ENCODE data around the gene MCTP1. TPM values are rescaled to one million over a fixed set of nuclear protein-coding genes. Genes with fewer than 3 reads are reported as not detected.

Gene MCTP1
- total and polyA plus RNA-seq, 2 experiments from 2014 or later: 0.23 TPM; not detected in 1

GRCh38 chr5:95317687-95318086, 32.8 kb upstream of the MCTP1 start:
- in situ Hi-C loops (cut with MboI): no loop called here
- no peak overlapping the region for H2AFZ ChIP-seq
- H3K9me2 ChIP-seq (ENCODE audit: insufficient read depth): no peaks in the 10 kb centered on the region
- no peaks in the 10 kb centered on the region for H3F3A ChIP-seq (ENCODE audit: insufficient read depth)
- no peak overlapping the region for H3K9ac ChIP-seq
- H3K36me3 ChIP-seq (ENCODE audit: low read depth): no peaks in the 10 kb centered on the region
- no peaks in the 10 kb centered on the region for H3K79me2 ChIP-seq (ENCODE audit: insufficient read depth)
- no peaks in the 10 kb centered on the region for H3K4me1 ChIP-seq (ENCODE audit: insufficient read depth)
- no peak overlapping the region for H3K4me2 ChIP-seq (ENCODE audit: unreplicated experiment)
- H3K9me3 ChIP-seq (ENCODE audit: low read depth): no peaks in the 10 kb centered on the region
- no peak for DNase-seq
- no peak overlapping the region for H3K27ac ChIP-seq
- H3K4me3 ChIP-seq: no peak overlapping the region
- peaks cover 5% of the 10 kb centered on the region; the same call in 1 of the 2 replicates for H3K27me3 ChIP-seq (replicated peaks; ENCODE audit: insufficient read depth)
- WGBS, 2 experiments (ENCODE audit: low coverage in 1 of 2, low lambda C conversion rate in 2 of 2, missing lambda C conversion rate in 2 of 2): 0 to 3% methylated on average over 4 of the region's 4 CpGs
- TF ChIP-seq EZH2phosphoT487 (IDR thresholded peaks at IDR 0.05; ENCODE audit: insufficient read depth, low read depth) (no peak), EZH2 (IDR thresholded peaks at IDR 0.05; ENCODE audit: insufficient read depth, poor library complexity, severe bottlenecking) (no peak)
- H4K20me1 ChIP-seq (ENCODE audit: insufficient read depth): no peaks in the 10 kb centered on the region

GRCh38 chr5:95317085-95317484, 32.2 kb upstream of the MCTP1 start:
- DNase-seq: no peak
- Histone ChIP-seq H2AFZ (no peak overlapping the region), H3K4me3 (no peak overlapping the region), H3F3A (ENCODE audit: insufficient read depth) (no peaks in the 10 kb centered on the region), H3K9ac (no peak overlapping the region), H3K36me3 (ENCODE audit: low read depth) (no peaks in the 10 kb centered on the region), H4K20me1 (ENCODE audit: insufficient read depth) (no peaks in the 10 kb centered on the region), H3K27me3 (replicated peaks; ENCODE audit: insufficient read depth) (0 out of 2 replicates have a peak, but pooled peaks cover 5% of the 10 kb centered on the region), H3K9me3 (ENCODE audit: low read depth) (no peaks in the 10 kb centered on the region), H3K4me2 (ENCODE audit: unreplicated experiment) (no peak overlapping the region), H3K4me1 (ENCODE audit: insufficient read depth) (no peaks in the 10 kb centered on the region), H3K79me2 (ENCODE audit: insufficient read depth) (no peaks in the 10 kb centered on the region), H3K9me2 (ENCODE audit: insufficient read depth) (no peaks in the 10 kb centered on the region), H3K27ac (no peak overlapping the region)
- in situ Hi-C loops (cut with MboI): no loop called here
- 42 to 47% methylated on average over 2 of the region's 2 CpGs for WGBS, 2 experiments (ENCODE audit: low coverage in 1 of 2, low lambda C conversion rate in 2 of 2, missing lambda C conversion rate in 2 of 2)
- TF ChIP-seq EZH2 (IDR thresholded peaks at IDR 0.05; ENCODE audit: insufficient read depth, poor library complexity, severe bottlenecking) (no peak), EZH2phosphoT487 (IDR thresholded peaks at IDR 0.05; ENCODE audit: insufficient read depth, low read depth) (no peak)

- no peak for DNase-seq
- H3F3A ChIP-seq (ENCODE audit: insufficient read depth): no peaks in the 10 kb centered on the region
- H3K9me3 ChIP-seq (ENCODE audit: low read depth): no peaks in the 10 kb centered on the region
- H3K9me2 ChIP-seq (ENCODE audit: insufficient read depth): no peaks in the 10 kb centered on the region
- H3K4me3 ChIP-seq: no peak overlapping the region
- no peaks in the 10 kb centered on the region for H3K36me3 ChIP-seq (ENCODE audit: low read depth)
- no peak for TF ChIP-seq EZH2phosphoT487 (IDR thresholded peaks at IDR 0.05; ENCODE audit: insufficient read depth, low read depth)
- no peak for TF ChIP-seq EZH2 (IDR thresholded peaks at IDR 0.05; ENCODE audit: insufficient read depth, poor library complexity, severe bottlenecking)
- no peak overlapping the region for H2AFZ ChIP-seq
- no peak overlapping the region for H3K4me2 ChIP-seq (ENCODE audit: unreplicated experiment)
- no peaks in the 10 kb centered on the region for H3K4me1 ChIP-seq (ENCODE audit: insufficient read depth)
- WGBS, 2 experiments (ENCODE audit: low coverage in 1 of 2, low lambda C conversion rate in 2 of 2, missing lambda C conversion rate in 2 of 2): 34 to 45% methylated on average over 2 of the region's 2 CpGs
- no peak overlapping the region for H3K9ac ChIP-seq
- no peaks in the 10 kb centered on the region for H4K20me1 ChIP-seq (ENCODE audit: insufficient read depth)
- no peak overlapping the region for H3K27ac ChIP-seq
- no peaks in the 10 kb centered on the region for H3K27me3 ChIP-seq (replicated peaks; ENCODE audit: insufficient read depth)
- in situ Hi-C loops (cut with MboI): no loop called here
- H3K79me2 ChIP-seq (ENCODE audit: insufficient read depth): no peaks in the 10 kb centered on the region
Observed at GRCh38 chr5:95304711-95305110, 19.8 kb upstream of the MCTP1 start.

GRCh38 chr5:95298651-95299050, 13.8 kb upstream of the MCTP1 start:
- H3F3A ChIP-seq (ENCODE audit: insufficient read depth): no peaks in the 10 kb centered on the region
- no peaks in the 10 kb centered on the region for H3K9me2 ChIP-seq (ENCODE audit: insufficient read depth)
- no peak overlapping the region for H3K4me3 ChIP-seq
- no peaks in the 10 kb centered on the region for H3K36me3 ChIP-seq (ENCODE audit: low read depth)
- DNase-seq: no peak
- no peak overlapping the region for H3K4me2 ChIP-seq (ENCODE audit: unreplicated experiment)
- no peak overlapping the region for H3K9ac ChIP-seq
- in situ Hi-C loops (cut with MboI): no loop called here
- no peak for TF ChIP-seq EZH2 (IDR thresholded peaks at IDR 0.05; ENCODE audit: insufficient read depth, poor library complexity, severe bottlenecking)
- no peak for TF ChIP-seq EZH2phosphoT487 (IDR thresholded peaks at IDR 0.05; ENCODE audit: insufficient read depth, low read depth)
- WGBS, 2 experiments (ENCODE audit: low coverage in 1 of 2, low lambda C conversion rate in 2 of 2, missing lambda C conversion rate in 2 of 2): 26 to 29% methylated on average over 1 of the region's 1 CpG
- no peaks in the 10 kb centered on the region for H3K79me2 ChIP-seq (ENCODE audit: insufficient read depth)
- H2AFZ ChIP-seq: no peak overlapping the region
- no peak overlapping the region for H3K27ac ChIP-seq
- no peaks in the 10 kb centered on the region for H3K4me1 ChIP-seq (ENCODE audit: insufficient read depth)
- H3K27me3 ChIP-seq (replicated peaks; ENCODE audit: insufficient read depth): 0 out of 2 replicates have a peak, but pooled peaks cover 12% of the 10 kb centered on the region
- H3K9me3 ChIP-seq (ENCODE audit: low read depth): no peaks in the 10 kb centered on the region
- no peaks in the 10 kb centered on the region for H4K20me1 ChIP-seq (ENCODE audit: insufficient read depth)

GRCh38 chr5:95296291-95296690, 11.4 kb upstream of the MCTP1 start:
- Histone ChIP-seq H3F3A (ENCODE audit: insufficient read depth) (no peaks in the 10 kb centered on the region), H3K4me2 (ENCODE audit: unreplicated experiment) (no peak overlapping the region), H3K4me1 (ENCODE audit: insufficient read depth) (no peaks in the 10 kb centered on the region), H3K4me3 (no peak overlapping the region), H3K9me2 (ENCODE audit: insufficient read depth) (no peaks in the 10 kb centered on the region), H3K27ac (no peak overlapping the region), H3K36me3 (ENCODE audit: low read depth) (no peaks in the 10 kb centered on the region), H3K79me2 (ENCODE audit: insufficient read depth) (no peaks in the 10 kb centered on the region), H4K20me1 (ENCODE audit: insufficient read depth) (no peaks in the 10 kb centered on the region), H2AFZ (no peak overlapping the region), H3K9me3 (ENCODE audit: low read depth) (no peaks in the 10 kb centered on the region), H3K27me3 (replicated peaks; ENCODE audit: insufficient read depth) (peaks cover 12% of the 10 kb centered on the region; the same call in 1 of the 2 replicates), H3K9ac (no peak overlapping the region)
- TF ChIP-seq EZH2phosphoT487 (IDR thresholded peaks at IDR 0.05; ENCODE audit: insufficient read depth, low read depth): no peak
- no peak for TF ChIP-seq EZH2 (IDR thresholded peaks at IDR 0.05; ENCODE audit: insufficient read depth, poor library complexity, severe bottlenecking)
- in situ Hi-C loops (cut with MboI): no loop called here
- WGBS, 2 experiments (ENCODE audit: low coverage in 1 of 2, low lambda C conversion rate in 2 of 2, missing lambda C conversion rate in 2 of 2): 22 to 30% methylated on average over 2 of the region's 2 CpGs
- DNase-seq: no peak

Measured in GM23248 (cell line).